Activated CD4-positive, alpha-beta T cell treated with anti-CD3 and anti-CD28 coated beads, Interleukin-2, amount 50 U/mL, for 48 hours (primary cell): ENCODE measurements around the gene BATF2.
"Not testable (repeated sequence)": the region's sequence is repeated elsewhere in the genome, so short reads cannot be mapped to it uniquely, and the experiment has no call there.

ENCODE experiments used
- DNase-seq, 2 experiments: peaks; one replicate each; pipeline ENCODE4 v3.0.0-alpha.2; 2020

The BATF2 gene

GRCh38 chr11:65013130-65013887 is 16.5 kb upstream of the BATF2 start:
- peak; percentile 93 to 95 for DNase-seq

DNA sequence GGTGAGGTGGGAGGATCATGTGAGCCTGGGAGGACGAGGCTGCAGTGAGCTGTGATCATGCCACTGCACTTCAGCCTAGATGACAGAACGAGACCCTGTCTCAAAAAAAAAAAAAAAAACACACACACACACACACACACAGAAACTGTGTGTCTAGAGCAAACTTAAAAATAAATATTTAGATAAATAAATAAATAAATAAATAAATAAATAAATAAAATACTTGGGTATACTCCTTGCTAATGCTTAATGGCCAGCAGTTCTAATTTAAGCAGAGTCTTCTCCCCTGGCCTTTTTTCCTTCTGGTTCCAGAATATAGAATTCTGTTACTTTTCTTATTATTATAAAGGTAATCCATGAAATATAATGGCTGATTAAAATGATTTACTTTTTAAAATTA is 12.1 kb upstream of the BATF2 start:
- DNase-seq: no peak

DNA sequence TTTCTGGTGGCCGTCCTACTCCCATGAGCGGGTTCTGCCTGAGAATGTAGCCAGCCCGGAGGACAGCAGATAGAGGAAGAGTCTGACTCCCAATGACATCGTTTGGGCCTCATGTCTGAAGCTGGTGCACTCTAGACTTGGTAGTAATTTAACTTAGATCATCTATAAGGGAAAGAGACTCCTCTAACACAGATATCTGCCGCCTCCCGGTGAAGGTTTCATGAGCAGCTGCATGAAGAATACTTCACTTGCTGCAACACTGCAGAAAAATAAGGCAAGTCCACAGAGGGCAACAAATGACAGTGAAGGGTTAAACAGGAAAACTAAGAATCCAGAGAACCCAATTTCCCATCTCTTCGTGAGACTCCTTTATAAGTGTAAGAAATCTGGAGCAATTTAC is 11.2 kb upstream of the BATF2 start:
- no peak for DNase-seq

- DNase-seq: not testable (repeated sequence)
Measured at GRCh38 chr11:65003968-65004367, 7.2 kb upstream of the BATF2 start.

DNA sequence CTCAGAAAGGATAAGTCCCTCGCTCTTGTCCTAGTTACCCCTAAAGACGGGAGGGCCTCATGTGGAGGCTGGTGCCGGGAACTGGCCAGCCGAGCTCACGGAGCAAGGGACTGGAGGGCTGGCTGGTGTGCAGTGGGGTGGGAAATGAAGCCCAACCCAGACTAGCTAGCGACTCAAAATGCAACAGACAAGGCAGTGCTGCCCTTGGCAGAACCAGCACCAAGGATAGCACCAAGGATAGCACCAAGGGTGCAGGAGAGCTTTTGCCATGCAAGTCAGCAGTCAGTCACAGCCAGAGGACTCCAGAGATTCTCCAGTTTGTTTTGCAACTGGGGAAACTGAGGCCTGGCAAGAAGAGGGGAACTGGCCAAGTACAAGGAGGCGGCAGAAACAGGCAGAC is 6.5 kb upstream of the BATF2 start:
- no peak for DNase-seq

GRCh38 chr11:65002706-65003105 is 5.9 kb upstream of the BATF2 start:
- DNase-seq: no peak

DNA sequence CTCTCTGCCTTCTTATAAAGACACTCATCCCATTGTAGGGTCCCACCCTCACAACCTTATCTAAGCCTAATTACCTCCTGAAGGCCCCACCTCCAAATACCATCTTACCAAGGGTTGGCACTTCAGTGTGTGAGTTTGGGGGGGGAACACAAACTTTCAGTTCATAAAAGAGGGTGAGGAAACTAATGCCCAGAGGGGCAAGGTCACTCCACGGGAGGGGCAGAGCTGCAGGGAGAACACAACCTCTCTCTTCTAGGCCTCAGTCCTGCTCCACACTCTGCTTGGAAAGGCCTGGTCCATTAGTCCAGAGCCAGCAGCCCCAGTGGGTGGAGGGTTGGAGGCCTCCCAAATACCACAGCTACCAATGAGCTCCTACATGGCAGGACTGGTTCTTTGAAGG is 2.7 kb upstream of the BATF2 start:
- no peak for DNase-seq

- peak; percentile 10 to 25 for DNase-seq
Measured at GRCh38 chr11:64998690-64999431, 2.1 kb upstream of the BATF2 start.

- DNase-seq: peak; percentile 14 to 21
Measured at GRCh38 chr11:64998141-64998540, 1.4 kb upstream of the BATF2 start.

- no peak for DNase-seq
Measured at GRCh38 chr11:64996327-64996709, 453 bp downstream of the BATF2 start.

GRCh38 chr11:64994318-64994717 is 2.5 kb downstream of the BATF2 start:
- no peak for DNase-seq

DNA sequence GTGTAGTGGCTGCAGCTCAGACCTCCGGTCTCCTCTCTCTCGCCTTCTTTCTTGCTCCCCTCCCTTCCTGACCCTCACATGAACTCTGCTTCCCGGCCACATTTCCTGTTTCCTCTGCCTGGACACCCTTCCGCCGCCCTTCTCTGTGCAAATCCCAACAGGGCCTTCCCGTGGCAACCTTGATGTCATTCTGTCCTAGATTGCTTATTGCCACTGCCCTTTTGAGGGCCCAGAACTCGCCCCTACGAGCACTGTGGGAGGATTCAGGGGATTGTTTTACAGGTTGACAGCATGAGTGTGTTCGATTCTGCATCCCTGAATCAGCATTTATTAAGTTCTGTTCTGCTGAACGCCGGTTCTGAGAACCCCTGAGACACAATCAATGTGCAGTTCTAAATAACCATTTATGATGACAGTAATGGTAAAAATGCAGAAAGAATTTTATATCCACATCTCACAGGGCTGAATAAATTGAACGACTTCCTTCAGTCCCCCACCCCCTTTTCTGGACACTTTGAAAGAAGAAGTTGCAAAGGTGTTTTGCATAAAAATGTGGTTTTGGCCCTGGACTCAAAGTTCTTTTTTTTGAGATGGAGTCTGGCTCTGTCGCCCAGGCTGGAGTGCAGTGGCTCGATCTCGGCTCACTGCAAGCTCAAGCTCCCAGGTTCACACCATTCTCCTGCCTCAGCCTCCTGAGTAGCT is 6.4 kb downstream of the BATF2 start:
- DNase-seq: no peak

DNA sequence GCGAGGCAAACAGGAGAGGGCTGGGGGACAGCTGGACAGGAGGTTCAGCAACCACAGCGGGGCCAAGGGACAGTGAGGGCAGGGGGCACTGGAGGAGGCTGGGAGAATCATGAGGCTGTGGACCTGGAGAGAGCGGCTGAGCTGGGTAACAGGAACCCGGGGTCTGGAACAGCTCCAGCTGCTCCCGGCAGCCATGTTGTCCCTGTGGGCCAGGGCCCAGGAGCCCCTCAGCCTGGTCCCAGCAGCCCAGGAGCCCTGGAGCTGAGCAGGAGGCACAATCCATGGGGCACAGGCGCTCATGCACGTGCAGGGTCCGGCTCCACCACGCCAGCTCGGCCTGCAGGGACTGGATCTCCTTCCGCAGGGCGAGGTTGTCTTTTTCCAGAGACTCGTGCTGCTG is 7.4 kb downstream of the BATF2 start:
- DNase-seq: no peak

DNA sequence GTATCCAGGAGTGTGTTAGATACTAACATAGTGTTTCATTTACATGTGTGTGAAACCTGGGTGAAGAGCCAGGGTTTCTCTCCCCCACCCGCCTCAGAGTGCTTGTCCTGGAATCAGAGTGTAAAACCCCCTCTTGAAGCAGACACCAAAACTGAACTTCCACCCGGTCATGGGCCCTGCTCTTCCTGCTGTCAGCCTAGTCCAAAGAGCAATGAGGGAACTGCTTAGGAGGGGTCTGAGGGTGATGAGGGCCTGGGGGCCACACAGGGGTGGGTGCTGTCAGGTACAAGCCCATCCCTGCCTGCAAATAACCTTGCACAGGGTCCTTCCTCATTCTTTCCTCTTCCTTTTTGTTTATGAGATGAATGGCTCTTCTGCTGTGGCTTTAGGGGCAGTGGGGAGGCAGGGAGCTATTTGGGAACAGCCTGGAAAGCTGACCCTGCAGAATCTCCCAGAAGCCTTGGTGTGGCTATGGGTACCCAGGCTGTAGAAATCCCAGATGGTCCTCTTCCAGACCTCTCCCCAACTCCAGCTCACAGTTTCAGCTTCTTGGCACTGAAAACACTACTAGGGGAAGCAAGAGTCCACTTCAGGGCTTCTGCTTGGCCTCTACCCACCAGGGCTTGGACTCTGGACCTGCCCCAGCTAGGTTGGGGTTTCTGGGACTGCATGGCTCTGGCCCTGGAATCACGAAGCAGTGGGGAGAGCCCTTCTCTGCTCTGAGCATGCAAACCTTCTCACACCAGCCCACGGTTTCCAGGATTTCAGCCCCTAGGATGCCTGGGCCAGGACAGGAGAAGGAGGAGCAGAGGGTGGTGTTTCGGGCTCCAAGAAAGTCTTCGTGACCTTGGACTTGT is 8.5 kb downstream of the BATF2 start:
- no peak for DNase-seq

GRCh38 chr11:64983339-64983738 is 13.4 kb downstream of the BATF2 start:
- not testable (repeated sequence) for DNase-seq

GRCh38 chr11:64976651-64977050 is 20.1 kb downstream of the BATF2 start:
- no peak for DNase-seq

GRCh38 chr11:64974124-64974523 is 22.6 kb downstream of the BATF2 start:
- DNase-seq: no peak

GRCh38 chr11:64971421-64972233 is 25.1 kb downstream of the BATF2 start, which contains the start of gene MAJIN:
TSS of gene MAJIN (minus strand) at chr11:64972108. CDS start at chr11:64959405, 12,703 bp downstream.
- DNase-seq: peak; percentile 87 to 89

GRCh38 chr11:64970731-64971151 is 26.0 kb downstream of the BATF2 start:
- peak; percentile 28 to 53 for DNase-seq

DNA sequence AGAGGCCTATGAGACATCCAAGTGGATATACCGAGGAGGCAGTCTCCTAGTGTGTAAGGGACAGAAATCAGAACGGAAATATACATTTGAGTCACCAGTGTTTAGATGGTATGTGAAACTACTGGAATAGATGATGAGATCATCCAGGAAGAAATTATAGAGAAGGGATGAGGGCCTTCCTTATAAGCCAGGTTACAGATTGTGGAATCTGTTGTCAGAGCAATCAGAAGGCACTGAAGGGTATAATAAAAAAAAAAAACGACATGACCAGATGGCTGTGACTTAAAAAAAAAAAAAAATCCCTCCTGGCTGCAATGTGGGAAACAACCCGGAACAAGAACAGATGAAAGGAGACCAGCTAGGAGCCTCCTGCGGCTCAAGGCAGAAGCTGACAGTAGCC is 27.6 kb downstream of the BATF2 start:
- DNase-seq: no peak

DNA sequence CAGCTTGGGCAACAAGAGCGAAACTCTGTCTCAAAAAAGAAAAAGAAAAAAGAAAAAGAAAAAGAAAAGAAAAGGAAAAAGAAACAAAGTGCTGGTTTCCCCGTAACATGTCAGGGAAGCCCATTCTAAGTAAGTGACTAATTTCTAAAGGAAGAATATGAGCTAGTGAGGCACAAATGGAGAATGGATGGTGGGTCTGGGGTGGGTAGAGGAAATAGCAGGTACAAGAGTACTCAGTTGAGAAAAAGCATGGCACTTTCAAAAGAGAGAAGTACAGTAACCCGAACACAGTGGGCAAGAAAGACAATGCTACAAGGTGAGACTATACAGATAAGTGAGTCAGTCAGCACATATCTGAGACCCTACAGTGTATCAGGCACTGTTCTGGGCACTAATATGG is 29.4 kb downstream of the BATF2 start:
- peak in 1 of 2 experiments; percentile 21 for DNase-seq
